Heart right ventricle (tissue), 16 donors: Measurements from ENCODE around the gene NR2C2. TPM values are rescaled to one million over a fixed set of nuclear protein-coding genes. Genes with fewer than 3 reads are reported as not detected.

ENCODE experiments used
- ATAC-seq, 8 donors: fragments of 200-7000 bp; cut with Tn5 transposase; one replicate each; pipeline ENCODE4 v1.9.1; 2020; ENCODE audit warnings: mild to moderate bottlenecking in 8 of 8, moderate library complexity in 8 of 8, moderate number of reproducible peaks in 1 of 8
- DNase-seq, 2 donors: peaks; one replicate each; pipeline ENCODE4 v3.0.0-alpha.2; 2020
- H3K27ac ChIP-seq, 10 donors: fragments of 200-600 bp; sonication (generic) in 2 of 10; one replicate each; pipeline versions ENCODE4 v1.5.0 to v1.8.0; 2020 to 2022; ENCODE audit warnings: mild to moderate bottlenecking in 3 of 10
- H3K27me3 ChIP-seq, 7 donors: fragments of 200-600 bp; one replicate each; pipeline ENCODE4 v1.8.0; 2021 to 2022; ENCODE audit warnings: mild to moderate bottlenecking in 2 of 7
- H3K36me3 ChIP-seq, 9 donors: fragments of 200-600 bp; sonication (generic) in 1 of 9; one replicate each; pipeline versions ENCODE4 v1.5.0 to v1.8.0; 2020 to 2022; ENCODE audit warnings: mild to moderate bottlenecking in 2 of 9
- H3K4me1 ChIP-seq, 9 donors: fragments of 200-600 bp; sonication (generic) in 1 of 9; one replicate each; pipeline versions ENCODE4 v1.5.0 to v1.8.0; 2020 to 2022; ENCODE audit warnings: mild to moderate bottlenecking in 4 of 9
- H3K4me3 ChIP-seq, 10 donors: fragments of 200-600 bp; sonication (generic) in 2 of 10; one replicate each; pipeline versions ENCODE4 v1.5.0 to v1.8.0; 2020 to 2022; ENCODE audit warnings: mild to moderate bottlenecking in 7 of 10, moderate library complexity in 2 of 10
- H3K9me3 ChIP-seq, 11 donors: fragments of 200-600 bp in 10 of 11; sonication (generic) in 2 of 11; one replicate each; pipeline versions ENCODE4 v1.5.0 to v1.8.0; 2013 to 2022; ENCODE audit warnings: mild to moderate bottlenecking in 2 of 11, control low read depth in 1 of 11, moderate library complexity in 1 of 11
- WGBS, 2 donors: extraction: QIAGEN DNeasy Blood & Tissue Kit; methylation state at CpG; one replicate each; pipeline ENCODE4 v1.1.7; 2013; ENCODE audit warnings: inconsistent platforms in 1 of 2; 5-methylcytosine and 5-hydroxymethylcytosine counted together
- intact Hi-C, 10 donors: fragments of 100-400 bp; cut with DNase I; formaldehyde crosslinking; loops; one replicate each; pipeline versions ENCODE4 v1.11.1 to v1.14.2; 2022
- polyA plus RNA-seq, 2 donors: library from polyadenylated mRNA; stranded (reverse); fragments of 200-250 nt; gene quantifications; one replicate each; pipeline ENCODE4 v1.2.3, GENCODE V29; 2013
- total RNA-seq, 10 donors: library from RNA; stranded (reverse); fragmentation: NEBNext Ultra II Directional in 3 of 10; extraction: Animal tissue kit (Norgen Biotek cat#: 25700) in 3 of 10; gene quantifications; one replicate each; pipeline versions ENCODE4 v1.2.1 to v1.2.4, GENCODE V29; 2021 to 2023
- TF ChIP-seq, protein P1 (sequence below), 9 donors: fragments of 200-600 bp; sonication (generic) in 2 of 9; IDR thresholded peaks; one replicate each; pipeline versions ENCODE4 v1.5.0 to v1.8.0; 2021 to 2022; ENCODE audit warnings: antibody characterized with exemption in 9 of 9, mild to moderate bottlenecking in 5 of 9, moderate library complexity in 1 of 9
- donor health status: Arrhythmogenic right ventricular cardiomyopathy.
- donor health status: ischemic (EF 13 %, LVEDD 7.1; RV severe dilation, severe dysfunction).
- donor health status: healthy with polysubstance abuse.
- donor health status: DM: no; HTN: yes; CAD: no.
- donor health status: DM: no; HTN: no; CAD: no.
- donor health status: ischemic (EF 25% LVEDD 6.9; RV normal size, moderate dysfunction).
- donor health status: ischemic (EF 25% LVEDD 5.7; RV mildly dilated, moderate dysfunction).
- donor health status: healthy.
- donor health status: DM: yes; HTN: yes; CAD: no.
- donor health status: Ischemic cardiomyopathy.
- donor health status: ischemic (EF 35%, LVEDD 5.7; RV mildly dilated, moderate dysfunction).
- donor health status: nonischemic (EF 11% LVEDD 7.7; RV severe dilation, severe dysfunction).
- donor health status: DM: yes; HTN: yes; CAD: no.
- donor health status: PGD.
- donor health status: ischemic (EF 29% LVEDD 5.4; RV normal size, mild dysfunction).
- donor health status: nonischemic (EF 23%, LVEDD 6.1; RV moderate dilation, normal function).

NR2C2 gene
- total and polyA plus RNA-seq, 12 donors: 6.5 to 33.8 (median 27.1) TPM

DNA sequence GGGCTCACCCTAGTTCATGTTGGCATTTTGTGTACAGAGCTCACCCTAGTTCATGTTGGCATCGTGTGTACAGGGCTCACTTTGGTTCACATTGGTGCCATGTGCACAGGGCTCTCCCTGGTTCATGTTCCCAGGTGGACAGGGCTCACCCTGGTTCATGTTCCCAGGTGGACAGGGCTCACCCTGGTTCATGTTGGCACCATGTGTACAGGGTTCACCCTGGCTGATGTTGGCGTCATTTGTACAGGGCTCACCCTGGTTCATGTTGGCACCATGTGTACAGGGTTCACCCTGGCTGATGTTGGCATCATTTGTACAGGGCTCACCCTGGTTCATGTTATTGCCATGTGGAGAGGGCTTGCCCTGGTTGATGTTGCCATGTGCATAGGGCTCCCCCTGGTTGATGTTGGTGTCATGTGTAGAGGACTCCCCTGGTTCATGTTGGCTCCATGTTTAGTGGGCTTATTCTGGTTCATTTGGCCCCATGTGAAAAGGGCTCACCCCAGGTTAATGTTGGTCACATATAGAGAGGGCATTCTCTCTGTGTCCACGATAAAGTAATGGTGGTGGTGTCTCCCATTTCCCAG, 31.7 kb upstream of the NR2C2 start:
- peak in 3 of 8 donors; percentile 10 to 34 (median 17) for ATAC-seq
- peaks cover 0 to 91% (median 0%) of the 10 kb centered on the region in 9 donors for H3K36me3 ChIP-seq

DNA sequence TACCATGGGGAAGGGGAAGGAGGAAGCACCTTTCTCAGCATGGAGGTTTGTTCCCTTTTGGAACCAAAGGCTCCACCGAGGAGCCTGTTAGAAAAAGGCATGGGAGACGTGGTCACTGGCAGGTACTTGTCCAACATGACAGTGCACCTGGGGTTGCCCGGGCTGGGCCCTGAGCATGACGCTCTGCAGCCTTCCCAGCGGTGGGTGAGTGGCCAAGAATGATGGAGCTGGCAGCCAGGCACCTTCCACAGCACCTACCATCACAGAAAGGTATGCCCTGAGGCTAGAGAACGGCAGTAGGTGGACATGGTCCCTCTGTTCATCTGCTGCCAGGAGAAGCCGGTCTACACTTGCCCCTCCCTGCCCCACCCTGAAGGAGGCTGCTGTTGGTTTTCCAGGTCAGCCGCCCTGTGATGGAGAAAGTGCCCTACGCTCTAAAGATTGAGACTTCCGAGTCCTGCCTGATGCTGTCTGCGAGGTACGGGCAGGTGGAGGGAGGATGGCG, 29.0 kb upstream of the NR2C2 start:
- no peak overlapping the region for H3K4me3 ChIP-seq
- peaks cover 3 to 19% (median 12%) of the 10 kb centered on the region in 9 donors for H3K4me1 ChIP-seq
- TF ChIP-seq, protein P1, sequence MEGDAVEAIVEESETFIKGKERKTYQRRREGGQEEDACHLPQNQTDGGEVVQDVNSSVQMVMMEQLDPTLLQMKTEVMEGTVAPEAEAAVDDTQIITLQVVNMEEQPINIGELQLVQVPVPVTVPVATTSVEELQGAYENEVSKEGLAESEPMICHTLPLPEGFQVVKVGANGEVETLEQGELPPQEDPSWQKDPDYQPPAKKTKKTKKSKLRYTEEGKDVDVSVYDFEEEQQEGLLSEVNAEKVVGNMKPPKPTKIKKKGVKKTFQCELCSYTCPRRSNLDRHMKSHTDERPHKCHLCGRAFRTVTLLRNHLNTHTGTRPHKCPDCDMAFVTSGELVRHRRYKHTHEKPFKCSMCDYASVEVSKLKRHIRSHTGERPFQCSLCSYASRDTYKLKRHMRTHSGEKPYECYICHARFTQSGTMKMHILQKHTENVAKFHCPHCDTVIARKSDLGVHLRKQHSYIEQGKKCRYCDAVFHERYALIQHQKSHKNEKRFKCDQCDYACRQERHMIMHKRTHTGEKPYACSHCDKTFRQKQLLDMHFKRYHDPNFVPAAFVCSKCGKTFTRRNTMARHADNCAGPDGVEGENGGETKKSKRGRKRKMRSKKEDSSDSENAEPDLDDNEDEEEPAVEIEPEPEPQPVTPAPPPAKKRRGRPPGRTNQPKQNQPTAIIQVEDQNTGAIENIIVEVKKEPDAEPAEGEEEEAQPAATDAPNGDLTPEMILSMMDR (IDR thresholded peaks at IDR 0.05): no peak
- DNase-seq (no peak), ATAC-seq (no peak)
- 85 to 88% methylated on average over 13 of the region's 13 CpGs for WGBS, 2 donors
- no peaks in the 10 kb centered on the region for H3K9me3 ChIP-seq
- intact Hi-C loops: loop anchor here in 4 of 10 donors (2.0 to 5.0 kb wide), 4 partner anchors 126 to 241 kb away; partner anchors contain the start of gene C3orf20 (in 1 of the 4)
- H3K27ac ChIP-seq: no peak overlapping the region
- H3K27me3 ChIP-seq: peaks cover 0 to 4% (median 0%) of the 10 kb centered on the region in 7 donors
- H3K36me3 ChIP-seq: peaks cover 0 to 84% (median 0%) of the 10 kb centered on the region in 9 donors

More for the DNA sequence above, 31.7 kb upstream of the NR2C2 start:
- no peaks in the 10 kb centered on the region for H3K9me3 ChIP-seq
- no peak overlapping the region for H3K27ac ChIP-seq
- no peak for DNase-seq
- no peak overlapping the region for H3K4me3 ChIP-seq
- H3K27me3 ChIP-seq: peaks cover 0 to 4% (median 0%) of the 10 kb centered on the region in 7 donors
- TF ChIP-seq, protein P1 (IDR thresholded peaks at IDR 0.05): peak in 5 of 9 donors; percentile 20 to 34 (median 25)
- WGBS, 2 donors: 87 to 91% methylated on average over 3 of the region's 3 CpGs
- intact Hi-C loops: loop anchor here in 2 of 10 donors (5.0 kb wide), 2 partner anchors 123 to 238 kb away; partner anchors contain the start of gene C3orf20 (in 1 of the 2)
- H3K4me1 ChIP-seq: peaks cover 0 to 10% (median 2%) of the 10 kb centered on the region in 9 donors

DNA sequence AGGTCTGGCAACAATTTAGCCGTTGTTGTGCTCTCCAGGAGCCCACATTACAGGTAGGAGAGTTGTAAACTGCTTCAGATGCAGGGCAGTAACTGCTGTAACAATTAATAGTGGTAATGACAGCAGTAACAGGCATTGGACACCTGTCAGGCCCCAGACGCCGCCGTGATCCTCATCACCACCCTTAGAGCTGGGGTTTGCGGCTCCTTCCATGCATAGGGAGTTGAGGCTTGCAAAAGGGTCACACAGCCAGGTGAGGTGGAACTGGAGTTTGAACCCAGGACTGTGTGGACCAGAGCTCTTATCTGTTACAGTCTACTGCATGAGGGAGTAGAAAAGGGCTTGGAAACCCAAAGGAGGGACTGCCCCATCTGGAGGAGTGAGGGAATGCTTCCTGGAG, 26.8 kb upstream of the NR2C2 start:
- Histone ChIP-seq H3K9me3 (no peaks in the 10 kb centered on the region), H3K36me3 (peaks cover 0 to 83% (median 0%) of the 10 kb centered on the region in 9 donors), H3K4me3 (no peak overlapping the region), H3K27ac (peak overlapping the region in 1 of 10 donors; percentile 15), H3K4me1 (peaks cover 0 to 14% (median 10%) of the 10 kb centered on the region in 9 donors), H3K27me3 (peaks cover 0 to 4% (median 0%) of the 10 kb centered on the region in 7 donors)
- peak in 1 of 8 donors; percentile 5 for ATAC-seq
- DNase-seq: no peak
- intact Hi-C loops: loop anchor here in 9 of 10 donors (2.0 to 5.0 kb wide), 6 partner anchors 128 to 253 kb away; partner anchors contain the start of gene C3orf20 (in 1 of the 9)
- TF ChIP-seq, protein P1 (IDR thresholded peaks at IDR 0.05): no peak
- WGBS, 2 donors: 90% methylated on average over 5 of the region's 5 CpGs

DNA sequence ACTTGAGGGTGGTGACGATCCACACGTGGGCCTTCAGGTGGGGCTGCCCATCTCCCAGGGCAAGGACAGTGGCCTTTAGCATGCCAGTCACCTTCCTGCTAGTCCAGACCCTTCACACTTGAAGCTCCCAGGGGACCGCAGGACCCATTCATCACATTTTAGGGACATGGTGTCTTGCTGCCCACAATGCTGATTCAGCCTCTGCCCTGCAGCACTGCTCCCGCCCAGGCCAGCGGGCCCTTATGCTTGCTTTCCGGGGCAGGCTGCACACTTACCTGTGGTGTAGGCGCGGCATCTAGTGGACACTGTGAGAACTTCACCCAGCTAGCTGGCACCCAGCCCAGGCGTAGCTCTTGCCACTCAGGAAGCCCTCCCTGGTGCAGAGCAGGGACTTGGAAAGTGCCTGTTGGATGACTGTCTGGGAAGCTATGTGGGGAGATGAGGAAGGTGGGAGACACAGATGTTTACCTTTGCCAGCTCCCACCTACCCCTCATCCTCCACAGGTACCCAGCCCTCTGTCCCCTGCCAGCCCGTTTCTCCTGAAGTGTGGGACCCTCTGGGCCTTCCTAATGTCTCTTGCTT, 26.3 kb upstream of the NR2C2 start:
- Histone ChIP-seq H3K36me3 (peaks cover 0 to 83% (median 0%) of the 10 kb centered on the region in 9 donors), H3K9me3 (no peaks in the 10 kb centered on the region), H3K4me1 (peaks cover 0 to 14% (median 10%) of the 10 kb centered on the region in 9 donors), H3K27me3 (peaks cover 0 to 4% (median 0%) of the 10 kb centered on the region in 7 donors), H3K27ac (peak overlapping the region in 1 of 10 donors; percentile 15), H3K4me3 (no peak overlapping the region)
- 17% methylated on average over 10 of the region's 10 CpGs for WGBS, 2 donors
- ATAC-seq (peak; percentile 88 to 95 (median 92)), DNase-seq (peak; percentile 89 to 90)
- TF ChIP-seq, protein P1 (IDR thresholded peaks at IDR 0.05): peak; percentile 94 to 99 (median 98)
- intact Hi-C loops: loop anchor here (1.0 to 5.0 kb wide), 8 partner anchors 129 to 254 kb away; partner anchors contain the start of gene C3orf20 (in 1 of the 10)
